GM21825 (cell line): ENCODE measurements around the gene CRACDL.

Source experiments
- ATAC-seq: cut with Tn5 transposase; IDR thresholded peaks from one replicate; pipeline ENCODE4 v1.9.1; 2021; ENCODE audit warnings: mild to moderate bottlenecking, moderate library complexity; ENCODE audit not compliant: unreplicated experiment

Gene CRACDL

GRCh38 chr2:98826856-98827255 is 109.2 kb downstream of the CRACDL start:
- no peak for ATAC-seq

GRCh38 chr2:98825858-98826257 is 110.2 kb downstream of the CRACDL start:
- ATAC-seq: no peak

- ATAC-seq: no peak
Observed at GRCh38 chr2:98825404-98825803, 110.6 kb downstream of the CRACDL start.

GRCh38 chr2:98825020-98825350 is 111.0 kb downstream of the CRACDL start:
- ATAC-seq: no peak

- ATAC-seq: no peak
Observed at GRCh38 chr2:98824256-98825019, 111.6 kb downstream of the CRACDL start.

- no peak for ATAC-seq
Observed at GRCh38 chr2:98823196-98824170, 112.5 kb downstream of the CRACDL start.

- ATAC-seq: no peak
Observed at GRCh38 chr2:98822301-98823164, 113.5 kb downstream of the CRACDL start.

GRCh38 chr2:98821629-98822135 is 114.3 kb downstream of the CRACDL start:
- no peak for ATAC-seq

- no peak for ATAC-seq
Observed at GRCh38 chr2:98819231-98819766, 116.7 kb downstream of the CRACDL start.

- ATAC-seq: no peak
Observed at GRCh38 chr2:98818164-98818563, 117.9 kb downstream of the CRACDL start.

GRCh38 chr2:98816281-98816680 is 119.7 kb downstream of the CRACDL start:
- no peak for ATAC-seq

GRCh38 chr2:98815795-98816194 is 120.2 kb downstream of the CRACDL start:
- no peak for ATAC-seq

GRCh38 chr2:98811766-98812165 is 124.3 kb downstream of the CRACDL start:
- ATAC-seq: no peak

- ATAC-seq: no peak
Observed at GRCh38 chr2:98810588-98810928, 125.5 kb downstream of the CRACDL start.

GRCh38 chr2:98809878-98810587 is 126.0 kb downstream of the CRACDL start:
- ATAC-seq: no peak

- no peak for ATAC-seq
Observed at GRCh38 chr2:98809116-98809515, 126.9 kb downstream of the CRACDL start.

GRCh38 chr2:98808546-98808945 is 127.5 kb downstream of the CRACDL start:
- ATAC-seq: no peak

GRCh38 chr2:98807929-98808328 is 128.1 kb downstream of the CRACDL start:
- ATAC-seq: no peak

GRCh38 chr2:98807221-98807620 is 128.8 kb downstream of the CRACDL start:
- no peak for ATAC-seq

- no peak for ATAC-seq
Observed at GRCh38 chr2:98806236-98806697, 129.8 kb downstream of the CRACDL start.
